ENCODE measurements around the gene NET1. TPM values are rescaled to one million over a fixed set of nuclear protein-coding genes. Genes with fewer than 3 reads are reported as not detected.

The NET1 gene
- total RNA-seq, 2 experiments from 2014 or later, result 39.8 to 46.3 TPM

GRCh38 chr10:5400468-5401240 is 11.7 kb upstream of the NET1 start:
- no peaks in the 10 kb centered on the region for H3K9me3 ChIP-seq (ENCODE audit: low read length)
- ChIA-PET CTCF (ENCODE audit: unreplicated experiment) (no interaction called here), POLR2A (no interaction called here)
- H3K36me3 ChIP-seq (ENCODE audit: insufficient read depth, low read length), result no peaks in the 10 kb centered on the region
- no peaks in the 10 kb centered on the region for H3K4me1 ChIP-seq (ENCODE audit: insufficient read depth, low read length, poor library complexity, severe bottlenecking)
- intact Hi-C loops (cut with micrococcal nuclease; ENCODE audit: unreplicated experiment), result no loop called here
- BruUV-seq (replicated peaks), result no TSS peak
- no peaks in the 10 kb centered on the region for H3K79me2 ChIP-seq (ENCODE audit: insufficient read depth, low read depth, low read length)
- DNase-seq (ENCODE audit: low spot score), result no peak
- H3K9me2 ChIP-seq (ENCODE audit: insufficient read depth, low read length), result no peaks in the 10 kb centered on the region
- H3K27ac ChIP-seq (ENCODE audit: low read depth, low read length, poor library complexity, severe bottlenecking), result no peak overlapping the region
- H4K20me1 ChIP-seq (ENCODE audit: insufficient read depth, low read length), result no peaks in the 10 kb centered on the region
- H3K4me2 ChIP-seq (ENCODE audit: low read length), result no peak overlapping the region
- no peak for TF ChIP-seq CTCF (conservative IDR thresholded peaks at IDR 0.05; ENCODE audit: low read length)
- no peak for TF ChIP-seq EZH2phosphoT487 (IDR thresholded peaks at IDR 0.05; ENCODE audit: borderline replicate concordance, low read depth, low read length)
- H3K4me3 ChIP-seq (ENCODE audit: low read depth, low read length, poor library complexity, severe bottlenecking), result no peak overlapping the region
- no peak overlapping the region for H2AFZ ChIP-seq (ENCODE audit: low read length)

- Histone ChIP-seq H3K36me3 (ENCODE audit: insufficient read depth, low read length) (no peaks in the 10 kb centered on the region), H3K4me2 (ENCODE audit: low read length) (no peak overlapping the region), H3K27ac (ENCODE audit: low read depth, low read length, poor library complexity, severe bottlenecking) (no peak overlapping the region), H3K9me2 (ENCODE audit: insufficient read depth, low read length) (no peaks in the 10 kb centered on the region), H4K20me1 (ENCODE audit: insufficient read depth, low read length) (no peaks in the 10 kb centered on the region), H3K4me1 (ENCODE audit: insufficient read depth, low read length, poor library complexity, severe bottlenecking) (no peaks in the 10 kb centered on the region), H3K9me3 (ENCODE audit: low read length) (peaks cover 15% of the 10 kb centered on the region; the same call in 1 of the 2 replicates), H2AFZ (ENCODE audit: low read length) (no peak overlapping the region), H3K4me3 (ENCODE audit: low read depth, low read length, poor library complexity, severe bottlenecking) (no peak overlapping the region), H3K79me2 (ENCODE audit: insufficient read depth, low read depth, low read length) (no peaks in the 10 kb centered on the region)
- BruUV-seq (replicated peaks), result no TSS peak
- intact Hi-C loops (cut with micrococcal nuclease; ENCODE audit: unreplicated experiment), result no loop called here
- DNase-seq (ENCODE audit: low spot score), result no peak
- POLR2A ChIA-PET, result no interaction called here
- CTCF ChIA-PET (ENCODE audit: unreplicated experiment), result no interaction called here
- TF ChIP-seq EZH2phosphoT487 (IDR thresholded peaks at IDR 0.05; ENCODE audit: borderline replicate concordance, low read depth, low read length) (no peak), CTCF (conservative IDR thresholded peaks at IDR 0.05; ENCODE audit: low read length) (no peak)
These were observed 9.6 kb upstream of the NET1 start for GRCh38 chr10:5402798-5403197.

Measured in OCI-LY7 (cell line).